T-helper 2 cell treated with Interferon-gamma antibody and Interleukin-4, amounts not matched to agents 5 μg/mL and 100 μg/mL, for 36 hours (primary cell): Measurements from ENCODE around the gene C19orf67.

Experiments used
- DNase-seq: peaks from one replicate; pipeline ENCODE4 v3.0.0; 2021; ENCODE audit warnings: low spot score
- H3K27ac Mint-ChIP-seq: one replicate; pipeline ENCODE4 v1.8.0; 2021; ENCODE audit warnings: mild to moderate bottlenecking, mixed read lengths
- H3K27me3 Mint-ChIP-seq: one replicate; pipeline ENCODE4 v1.8.0; 2021; ENCODE audit warnings: low read depth, mixed read lengths
- H3K36me3 Mint-ChIP-seq: one replicate; pipeline ENCODE4 v1.8.0; 2021; ENCODE audit warnings: low read depth, mixed read lengths
- H3K4me1 Mint-ChIP-seq: one replicate; pipeline ENCODE4 v1.8.0; 2021; ENCODE audit warnings: low read depth, mixed read lengths
- H3K4me3 Mint-ChIP-seq: one replicate; pipeline ENCODE4 v1.8.0; 2022; ENCODE audit warnings: mild to moderate bottlenecking, moderate library complexity, mixed read lengths
- H3K9me3 Mint-ChIP-seq: one replicate; pipeline ENCODE4 v1.8.0; 2021; ENCODE audit warnings: mixed read lengths

The C19orf67 gene

GRCh38 chr19:14082675-14082960 is 3.0 kb downstream of the C19orf67 start:
- peak overlapping the region; percentile 94 for H3K4me3 Mint-ChIP-seq
- H3K27ac Mint-ChIP-seq = peak overlapping the region; percentile 45
- no peaks in the 10 kb centered on the region for H3K9me3 Mint-ChIP-seq
- no peak for DNase-seq
- H3K4me1 Mint-ChIP-seq = peaks cover 16% of the 10 kb centered on the region
- peaks cover 10% of the 10 kb centered on the region for H3K36me3 Mint-ChIP-seq
- H3K27me3 Mint-ChIP-seq = no peaks in the 10 kb centered on the region

- Mint-ChIP-seq H3K27ac (peak overlapping the region; percentile 94), H3K9me3 (no peaks in the 10 kb centered on the region), H3K27me3 (no peaks in the 10 kb centered on the region), H3K36me3 (peaks cover 9% of the 10 kb centered on the region), H3K4me1 (peaks cover 16% of the 10 kb centered on the region), H3K4me3 (peak overlapping the region; percentile 94)
- DNase-seq = no peak
These were observed 3.5 kb downstream of the C19orf67 start for GRCh38 chr19:14081797-14082674.

- peaks cover 16% of the 10 kb centered on the region for H3K4me1 Mint-ChIP-seq
- peak overlapping the region; percentile 94 for H3K27ac Mint-ChIP-seq
- DNase-seq = peak; percentile 99
- H3K36me3 Mint-ChIP-seq = peaks cover 2% of the 10 kb centered on the region
- H3K9me3 Mint-ChIP-seq = no peaks in the 10 kb centered on the region
- no peaks in the 10 kb centered on the region for H3K27me3 Mint-ChIP-seq
- peak overlapping the region; percentile 94 for H3K4me3 Mint-ChIP-seq
These were observed 4.4 kb downstream of the C19orf67 start for GRCh38 chr19:14080887-14081796.

GRCh38 chr19:14078411-14078810 is 7.2 kb downstream of the C19orf67 start:
- no peak overlapping the region for H3K4me3 Mint-ChIP-seq
- H3K36me3 Mint-ChIP-seq = no peaks in the 10 kb centered on the region
- no peak for DNase-seq
- no peaks in the 10 kb centered on the region for H3K9me3 Mint-ChIP-seq
- peaks cover 30% of the 10 kb centered on the region for H3K4me1 Mint-ChIP-seq
- H3K27ac Mint-ChIP-seq = no peak overlapping the region
- no peaks in the 10 kb centered on the region for H3K27me3 Mint-ChIP-seq

- no peaks in the 10 kb centered on the region for H3K36me3 Mint-ChIP-seq
- peaks cover 4% of the 10 kb centered on the region for H3K27me3 Mint-ChIP-seq
- no peaks in the 10 kb centered on the region for H3K9me3 Mint-ChIP-seq
- peak; percentile 53 for DNase-seq
- H3K27ac Mint-ChIP-seq = peak overlapping the region; percentile 92
- peak overlapping the region; percentile 98 for H3K4me3 Mint-ChIP-seq
- H3K4me1 Mint-ChIP-seq = peaks cover 18% of the 10 kb centered on the region
These were observed 11.4 kb downstream of the C19orf67 start for GRCh38 chr19:14073925-14074838.

GRCh38 chr19:14073261-14073924 is 12.2 kb downstream of the C19orf67 start:
- DNase-seq = peak; percentile 86
- peaks cover 4% of the 10 kb centered on the region for H3K27me3 Mint-ChIP-seq
- H3K27ac Mint-ChIP-seq = peak overlapping the region; percentile 92
- peaks cover 18% of the 10 kb centered on the region for H3K4me1 Mint-ChIP-seq
- peak overlapping the region; percentile 98 for H3K4me3 Mint-ChIP-seq
- no peaks in the 10 kb centered on the region for H3K36me3 Mint-ChIP-seq
- no peaks in the 10 kb centered on the region for H3K9me3 Mint-ChIP-seq

- Mint-ChIP-seq H3K36me3 (no peaks in the 10 kb centered on the region), H3K27ac (peak within 1 kb of the TSS; percentile 92), H3K27me3 (peaks cover 4% of the 10 kb centered on the region), H3K4me3 (peak within 1 kb of the TSS; percentile 98), H3K9me3 (no peaks in the 10 kb centered on the region), H3K4me1 (peaks cover 16% of the 10 kb centered on the region)
- peak; percentile 51 for DNase-seq
These were observed 12.9 kb downstream of the C19orf67 start, which contains the start of gene MISP3 for GRCh38 chr19:14072535-14073260. TSS of gene MISP3 (plus strand) at chr19:14072786. CDS start at chr19:14073310, 524 bp downstream.

GRCh38 chr19:14070268-14071050 is 15.1 kb downstream of the C19orf67 start:
- no peaks in the 10 kb centered on the region for H3K9me3 Mint-ChIP-seq
- no peak overlapping the region for H3K27ac Mint-ChIP-seq
- H3K27me3 Mint-ChIP-seq = peaks cover 4% of the 10 kb centered on the region
- peaks cover 16% of the 10 kb centered on the region for H3K4me1 Mint-ChIP-seq
- H3K36me3 Mint-ChIP-seq = no peaks in the 10 kb centered on the region
- DNase-seq = no peak
- peak overlapping the region; percentile 36 for H3K4me3 Mint-ChIP-seq

- peaks cover 7% of the 10 kb centered on the region for H3K27me3 Mint-ChIP-seq
- no peaks in the 10 kb centered on the region for H3K36me3 Mint-ChIP-seq
- no peak overlapping the region for H3K4me3 Mint-ChIP-seq
- H3K4me1 Mint-ChIP-seq = no peaks in the 10 kb centered on the region
- H3K27ac Mint-ChIP-seq = no peak overlapping the region
- H3K9me3 Mint-ChIP-seq = no peaks in the 10 kb centered on the region
- no peak for DNase-seq
These were observed 19.4 kb downstream of the C19orf67 start for GRCh38 chr19:14066134-14066533.

- peaks cover 22% of the 10 kb centered on the region for H3K27me3 Mint-ChIP-seq
- H3K4me3 Mint-ChIP-seq = no peak overlapping the region
- DNase-seq = no peak
- H3K4me1 Mint-ChIP-seq = peaks cover 8% of the 10 kb centered on the region
- H3K9me3 Mint-ChIP-seq = no peaks in the 10 kb centered on the region
- H3K27ac Mint-ChIP-seq = no peak overlapping the region
- H3K36me3 Mint-ChIP-seq = no peaks in the 10 kb centered on the region
These were observed 22.5 kb downstream of the C19orf67 start for GRCh38 chr19:14063105-14063504.

GRCh38 chr19:14062558-14062855 is 23.1 kb downstream of the C19orf67 start:
- no peak for DNase-seq
- Mint-ChIP-seq H3K4me3 (no peak overlapping the region), H3K4me1 (peaks cover 14% of the 10 kb centered on the region), H3K27me3 (peaks cover 27% of the 10 kb centered on the region), H3K36me3 (no peaks in the 10 kb centered on the region), H3K27ac (no peak overlapping the region), H3K9me3 (no peaks in the 10 kb centered on the region)
